IMR-90 (cell line): ENCODE data around the gene GAREM1. TPM values are rescaled to one million over a fixed set of nuclear protein-coding genes. Genes with fewer than 3 reads are reported as not detected.

Experiments
- ATAC-seq: fragments of 200-7000 bp; cut with Tn5 transposase; 2 replicates; pipeline ENCODE4 v1.9.1; 2020; ENCODE audit warnings: low read depth, mild to moderate bottlenecking, moderate library complexity
- BruUV-seq: library from RNA; stranded (reverse); fragments of 400-500 nt; replicated peaks from 2 replicates; lab custom pipeline; 2021; lab: Mats Ljungman, UMichigan
- CTCF ChIA-PET: fragments of 300-600 bp; formaldehyde crosslinking; extraction: SDS; loops from one replicate; lab custom pipeline; 2021; ENCODE audit warnings: antibody characterized with exemption; lab: Yijun Ruan, JAX
- POLR2A ChIA-PET: fragments of 300-600 bp; sonication (Branson Sonifier 250); formaldehyde crosslinking; loops from one replicate; lab custom pipeline; 2022; ENCODE audit warnings: antibody characterized with exemption; ENCODE audit not compliant: unreplicated experiment; lab: Charles Lee
- DNase-seq: peaks from one replicate; pipeline ENCODE4 v3.0.0; 2013
- H2AFZ ChIP-seq: replicated peaks from 2 replicates; pipeline ENCODE3; 2013; ENCODE audit warnings: low read length, mild to moderate bottlenecking; ENCODE audit not compliant: poor library complexity
- H2AK5ac ChIP-seq: 2 replicates; pipeline ENCODE4 v1.6.1; 2013; ENCODE audit warnings: low read depth, low read length, inconsistent platforms
- H2AK9ac ChIP-seq: replicated peaks from 2 replicates; pipeline ENCODE3; 2013; ENCODE audit warnings: mild to moderate bottlenecking, low read depth, low read length, moderate library complexity; ENCODE audit not compliant: poor library complexity
- H2BK120ac ChIP-seq: 2 replicates; pipeline ENCODE4 v1.6.1; 2013; ENCODE audit warnings: low read depth, low read length, inconsistent platforms
- H2BK15ac ChIP-seq: 3 replicates; pipeline ENCODE4 v1.6.1; 2013; ENCODE audit warnings: low read depth, low read length, inconsistent platforms
- H2BK20ac ChIP-seq: 2 replicates; pipeline ENCODE4 v1.6.1; 2013; ENCODE audit warnings: low read depth, mild to moderate bottlenecking, inconsistent platforms, low read length, moderate library complexity
- H2BK5ac ChIP-seq: 2 replicates; pipeline ENCODE4 v1.6.1; 2013; ENCODE audit warnings: mild to moderate bottlenecking, low read depth, low read length, inconsistent platforms; ENCODE audit not compliant: poor library complexity, severe bottlenecking
- H3K14ac ChIP-seq: replicated peaks from 2 replicates; pipeline ENCODE4 v1.6.1; 2013; ENCODE audit warnings: low read depth, low read length, inconsistent platforms
- H3K18ac ChIP-seq: 2 replicates; pipeline ENCODE4 v1.6.1; 2013; ENCODE audit warnings: low read depth, low read length, control low read depth
- H3K23ac ChIP-seq: 2 replicates; pipeline ENCODE4 v1.6.1; 2013; ENCODE audit warnings: low read depth, low read length, inconsistent platforms
- H3K27ac ChIP-seq: 2 replicates; pipeline ENCODE4 v1.5.1; 2013; ENCODE audit warnings: mild to moderate bottlenecking, control low read depth, low read length; ENCODE audit not compliant: insufficient read depth
- H3K27me3 ChIP-seq: 2 replicates; pipeline ENCODE4 v1.6.1; 2013; ENCODE audit warnings: low read length; ENCODE audit not compliant: control insufficient read depth, insufficient read depth
- H3K36me3 ChIP-seq: 2 replicates; pipeline ENCODE4 v1.6.1; 2013; ENCODE audit warnings: low read length, mixed read lengths; ENCODE audit not compliant: control insufficient read depth, insufficient read depth
- H3K4ac ChIP-seq: 2 replicates; pipeline ENCODE4 v1.6.1; 2013; ENCODE audit warnings: low read depth, low read length, inconsistent platforms
- H3K4me1 ChIP-seq: 2 replicates; pipeline ENCODE4 v1.6.1; 2013; ENCODE audit warnings: low read length, mixed read lengths; ENCODE audit not compliant: control insufficient read depth, insufficient read depth
- H3K4me2 ChIP-seq: 2 replicates; pipeline ENCODE4 v1.6.1; 2013; ENCODE audit warnings: low read depth, mild to moderate bottlenecking, control low read depth, low read length, moderate library complexity
- H3K4me3 ChIP-seq: 2 replicates; pipeline ENCODE4 v1.5.1; 2013; ENCODE audit warnings: low read depth, mild to moderate bottlenecking, control low read depth, low read length, moderate library complexity; ENCODE audit not compliant: insufficient read depth
- H3K56ac ChIP-seq: 2 replicates; pipeline ENCODE4 v1.6.1; 2013; ENCODE audit warnings: low read length, inconsistent platforms; ENCODE audit not compliant: insufficient read depth; ENCODE audit errors: extremely low read depth
- H3K79me1 ChIP-seq, 2 experiments: 2 replicates each; pipeline ENCODE4 v1.6.1; 2013; ENCODE audit warnings: low read length in 2 of 2, inconsistent platforms in 1 of 2, low read depth in 1 of 2
- H3K9ac ChIP-seq: 2 replicates; pipeline ENCODE4 v1.6.1; 2013; ENCODE audit warnings: low read depth, low read length, control low read depth
- H3K9me1 ChIP-seq: 2 replicates; pipeline ENCODE4 v1.6.1; 2013; ENCODE audit warnings: low read length, inconsistent platforms; ENCODE audit not compliant: insufficient read depth
- H3K9me3 ChIP-seq: 2 replicates; pipeline ENCODE4 v1.6.1; 2013; ENCODE audit warnings: low read length; ENCODE audit not compliant: control insufficient read depth, insufficient read depth
- H4K20me1 ChIP-seq: 2 replicates; pipeline ENCODE4 v1.6.1; 2013; ENCODE audit warnings: low read length, inconsistent platforms; ENCODE audit not compliant: insufficient read depth
- H4K5ac ChIP-seq: 2 replicates; pipeline ENCODE4 v1.6.1; 2013; ENCODE audit warnings: mild to moderate bottlenecking, low read depth, low read length, control low read depth
- H4K8ac ChIP-seq, 2 experiments: 2 replicates each; pipeline ENCODE4 v1.6.1; 2013; ENCODE audit warnings: low read depth in 2 of 2, low read length in 2 of 2, control low read depth in 1 of 2, inconsistent platforms in 1 of 2
- H4K91ac ChIP-seq: 2 replicates; pipeline ENCODE4 v1.6.1; 2013; ENCODE audit warnings: low read depth, low read length, inconsistent platforms; ENCODE audit not compliant: insufficient read depth
- CEBPB ChIP-seq: IDR thresholded peaks from 2 replicates; pipeline ENCODE4 v1.6.1; 2012; ENCODE audit warnings: low read depth, low read length, improper control_type of control experiment
- CHD1 ChIP-seq: IDR thresholded peaks from 2 replicates; pipeline ENCODE4 v1.6.1; 2012; ENCODE audit warnings: low read depth, low read length, improper control_type of control experiment
- ELK1 ChIP-seq: fragments of 150-350 bp; IDR thresholded peaks from 2 replicates; pipeline ENCODE4 v1.6.1; 2016; ENCODE audit warnings: low read depth, mild to moderate bottlenecking, low read length, moderate library complexity, borderline replicate concordance
- MAFK ChIP-seq: IDR thresholded peaks from 2 replicates; pipeline ENCODE4 v1.6.1; 2012; ENCODE audit warnings: low read depth, low read length, improper control_type of control experiment
- MAZ ChIP-seq: IDR thresholded peaks from 2 replicates; pipeline ENCODE4 v1.6.1; 2012; ENCODE audit warnings: low read depth, mild to moderate bottlenecking, low read length, improper control_type of control experiment, moderate library complexity, borderline replicate concordance
- NFE2L2 ChIP-seq: fragments of 150-350 bp; IDR thresholded peaks from 2 replicates; pipeline ENCODE4 v1.6.1; 2016; ENCODE audit warnings: low read depth, mild to moderate bottlenecking, low read length
- RAD21 ChIP-seq: IDR thresholded peaks from 2 replicates; pipeline ENCODE4 v1.6.1; 2012; ENCODE audit warnings: low read length, improper control_type of control experiment
- RCOR1 ChIP-seq: IDR thresholded peaks from 2 replicates; pipeline ENCODE4 v1.6.1; 2012; ENCODE audit warnings: mild to moderate bottlenecking, low read length, improper control_type of control experiment; ENCODE audit not compliant: insufficient replicate concordance
- RFX5 ChIP-seq: IDR thresholded peaks from 2 replicates; pipeline ENCODE4 v1.8.0; 2012; ENCODE audit warnings: low read depth, mild to moderate bottlenecking, low read length, moderate library complexity
- SMC3 ChIP-seq: fragments of 150-350 bp; IDR thresholded peaks from 2 replicates; pipeline ENCODE4 v1.6.1; 2016; ENCODE audit warnings: low read depth, mild to moderate bottlenecking, antibody characterized with exemption, low read length, moderate library complexity
- USF2 ChIP-seq: fragments of 150-350 bp; IDR thresholded peaks from 2 replicates; pipeline ENCODE4 v1.6.1; 2017; ENCODE audit warnings: mild to moderate bottlenecking, antibody characterized with exemption, low read length, low read depth
- WGBS, 2 experiments: methylation state at CpG; one replicate each; pipeline versions ENCODE4 v1.1.5 to v1.1.7; 2013; ENCODE audit warnings: missing lambda C conversion rate in 2 of 2; ENCODE audit not compliant: insufficient read length in 1 of 2; ENCODE audit errors: extremely low coverage in 2 of 2; 5-methylcytosine and 5-hydroxymethylcytosine counted together
- dilution Hi-C: fragments of 300-500 bp; cut with HindIII; formaldehyde crosslinking; loops from one replicate; pipeline ENCODE4 v1.14.3; 2018; ENCODE audit warnings: low sequenced_read_pairs; ENCODE audit not compliant: unreplicated experiment
- in situ Hi-C: fragments of 300-500 bp; cut with MboI; formaldehyde crosslinking; loops from 3 replicates; pipeline ENCODE4 v1.14.3; 2019; ENCODE audit warnings: low sequenced_read_pairs, inconsistent platforms, mixed read lengths
- intact Hi-C: fragments of 100-400 bp; cut with micrococcal nuclease; formaldehyde crosslinking; loops from 2 replicates; pipeline ENCODE4 v1.10.0; 2022
- polyA plus RNA-seq, 3 experiments: library from polyadenylated mRNA; depleted of rRNA; stranded (reverse); fragments of >200 nt; gene quantifications; 2 replicates each; pipeline ENCODE4 v1.2.3, GENCODE V29; 2012; ENCODE audit warnings: low replicate concordance in 1 of 3
- total RNA-seq: library from RNA; depleted of rRNA; stranded (reverse); fragments of >200 nt; gene quantifications from 2 replicates; pipeline ENCODE4 v1.2.3, GENCODE V29; 2012
- TF ChIP-seq, protein P1 (sequence below): conservative IDR thresholded peaks from 2 replicates; pipeline ENCODE4 v1.5.1; 2012; ENCODE audit warnings: mild to moderate bottlenecking, low read depth, low read length, improper control_type of control experiment

Gene GAREM1
- total and polyA plus RNA-seq, 2 of the 4 experiments (the other 2 are of a cell fraction), result 1.4 to 2.3 TPM

DNA sequence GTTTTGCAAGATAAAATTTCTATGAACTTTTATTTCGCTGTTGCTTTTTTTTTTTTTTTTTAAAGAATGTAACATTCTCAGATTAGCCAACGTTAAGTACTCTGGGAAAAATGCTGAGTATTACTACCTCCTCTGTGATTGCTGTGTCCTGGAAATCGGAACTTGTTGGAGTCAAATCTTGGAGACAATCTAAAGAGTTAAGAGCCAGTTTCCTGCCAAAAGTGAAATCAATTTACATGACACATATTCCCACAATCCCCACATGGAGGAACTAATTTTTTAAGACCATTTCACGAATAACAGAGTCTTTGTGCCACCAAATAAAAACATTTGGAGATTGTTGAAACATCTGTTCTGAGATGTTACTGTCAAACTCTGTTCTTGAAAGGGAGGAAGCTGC lies 153.0 kb downstream of the GAREM1 start:
- Histone ChIP-seq H2BK120ac (peak overlapping the region; percentile 14; the same call in 1 of the 2 replicates), H2AK9ac (no peak overlapping the region), H3K4me3 (no peak overlapping the region), H3K23ac (no peak overlapping the region), H3K14ac (no peak overlapping the region), H3K4me2 (no peak overlapping the region; the same call in 1 of the 2 replicates), H3K79me1 (no peaks in the 10 kb centered on the region), H3K27me3 (no peaks in the 10 kb centered on the region), H4K8ac (0 out of 4 replicates have a peak overlapping the region, but pooled peaks of 1 of the 2 experiments have one; percentile 7), H2BK15ac (no peak overlapping the region), H3K27ac (no peak overlapping the region), H3K36me3 (no peaks in the 10 kb centered on the region), H2AK5ac (no peak overlapping the region), H2AFZ (no peak overlapping the region), H3K9ac (no peak overlapping the region), H2BK5ac (peak overlapping the region; percentile 52), H3K56ac (no peak overlapping the region), H3K4ac (no peak overlapping the region), H2BK20ac (no peak overlapping the region), H4K5ac (peak overlapping the region; percentile 53; the same call in 1 of the 2 replicates), H3K9me1 (peaks cover 7% of the 10 kb centered on the region), H4K91ac (no peak overlapping the region), H3K4me1 (peaks cover 6% of the 10 kb centered on the region), H3K9me3 (no peaks in the 10 kb centered on the region), H4K20me1 (no peaks in the 10 kb centered on the region), H3K18ac (peak overlapping the region; percentile 93)
- TF ChIP-seq RCOR1, result no peak
- no peak for TF ChIP-seq ELK1
- TF ChIP-seq USF2, result no peak
- no peak for TF ChIP-seq RAD21
- no peak for TF ChIP-seq RFX5
- TF ChIP-seq SMC3, result no peak
- TF ChIP-seq CHD1, result no peak
- no peak for TF ChIP-seq MAZ
- TF ChIP-seq, protein P1, sequence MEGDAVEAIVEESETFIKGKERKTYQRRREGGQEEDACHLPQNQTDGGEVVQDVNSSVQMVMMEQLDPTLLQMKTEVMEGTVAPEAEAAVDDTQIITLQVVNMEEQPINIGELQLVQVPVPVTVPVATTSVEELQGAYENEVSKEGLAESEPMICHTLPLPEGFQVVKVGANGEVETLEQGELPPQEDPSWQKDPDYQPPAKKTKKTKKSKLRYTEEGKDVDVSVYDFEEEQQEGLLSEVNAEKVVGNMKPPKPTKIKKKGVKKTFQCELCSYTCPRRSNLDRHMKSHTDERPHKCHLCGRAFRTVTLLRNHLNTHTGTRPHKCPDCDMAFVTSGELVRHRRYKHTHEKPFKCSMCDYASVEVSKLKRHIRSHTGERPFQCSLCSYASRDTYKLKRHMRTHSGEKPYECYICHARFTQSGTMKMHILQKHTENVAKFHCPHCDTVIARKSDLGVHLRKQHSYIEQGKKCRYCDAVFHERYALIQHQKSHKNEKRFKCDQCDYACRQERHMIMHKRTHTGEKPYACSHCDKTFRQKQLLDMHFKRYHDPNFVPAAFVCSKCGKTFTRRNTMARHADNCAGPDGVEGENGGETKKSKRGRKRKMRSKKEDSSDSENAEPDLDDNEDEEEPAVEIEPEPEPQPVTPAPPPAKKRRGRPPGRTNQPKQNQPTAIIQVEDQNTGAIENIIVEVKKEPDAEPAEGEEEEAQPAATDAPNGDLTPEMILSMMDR, result no peak
- TF ChIP-seq MAFK, result no peak
- no peak for TF ChIP-seq CEBPB
- TF ChIP-seq NFE2L2, result no peak
- intact Hi-C loops, result loop anchor here (5.0 kb wide), 1 partner anchor 65 kb away; no protein-coding TSS in a partner anchor
- peak; percentile 57 for DNase-seq
- in situ Hi-C loops, result no loop called here
- peak; percentile 33 for ATAC-seq
- ChIA-PET POLR2A (no interaction called here), CTCF (interaction anchor here (1.7 to 1.8 kb wide), 2 partner anchors 9 to 28 kb away, joined by 5 to 8 read pairs; no protein-coding TSS in a partner anchor)
- dilution Hi-C loops, result no loop called here
- WGBS, 2 experiments, result no CpG with 5 or more reads among the region's 4 CpGs
- no TSS peak for BruUV-seq
